SU-DHL-6 (cell line): Measurements from ENCODE around the gene RB1.

ENCODE experiments used
- H2AFZ ChIP-seq: fragments of 200-600 bp; sonication (generic); 2 replicates; pipeline ENCODE4 v1.6.1; 2014; ENCODE audit warnings: low read depth, mild to moderate bottlenecking, moderate library complexity, mixed read lengths, antibody characterized with exemption, low read length; ENCODE audit not compliant: severe bottlenecking
- H3F3A ChIP-seq: fragments of 200-600 bp; shearing (Covaris generic); 2 replicates; pipeline ENCODE4 v1.6.0; 2016; ENCODE audit warnings: antibody characterized with exemption, mild to moderate bottlenecking; ENCODE audit not compliant: insufficient read depth
- H3K27ac ChIP-seq: fragments of 200-600 bp; sonication (generic); 2 replicates; pipeline ENCODE4 v1.5.1; 2016; ENCODE audit warnings: low read depth, mild to moderate bottlenecking, low read length, moderate library complexity, mixed read lengths
- H3K27me3 ChIP-seq: fragments of 200-600 bp; sonication (generic), shearing (Covaris generic); 2 replicates; pipeline ENCODE4 v1.6.0; 2014; ENCODE audit warnings: mild to moderate bottlenecking, low read length
- H3K36me3 ChIP-seq: fragments of 200-600 bp; sonication (generic); 2 replicates; pipeline ENCODE4 v1.6.1; 2014; ENCODE audit warnings: mild to moderate bottlenecking, low read length, mixed read lengths
- H3K4me2 ChIP-seq: fragments of 300-600, 200-600 bp; shearing (Covaris generic), sonication (generic); 2 replicates; pipeline ENCODE4 v1.6.0; 2014; ENCODE audit warnings: low read length, low read depth, mild to moderate bottlenecking; ENCODE audit not compliant: poor library complexity, severe bottlenecking
- H3K4me3 ChIP-seq: fragments of 200-600 bp; sonication (generic); 2 replicates; pipeline ENCODE4 v1.5.1; 2014; ENCODE audit warnings: antibody characterized with exemption, low read length, mild to moderate bottlenecking, mixed read lengths; ENCODE audit not compliant: insufficient read depth, poor library complexity, severe bottlenecking
- H3K79me2 ChIP-seq: fragments of 200-600 bp; sonication (generic); 2 replicates; pipeline ENCODE4 v1.6.1; 2014; ENCODE audit warnings: mild to moderate bottlenecking, low read length, moderate library complexity; ENCODE audit not compliant: insufficient read depth
- H3K9ac ChIP-seq: fragments of 200-600 bp; sonication (generic); 2 replicates; pipeline ENCODE4 v1.7.0; 2014; ENCODE audit warnings: mild to moderate bottlenecking, low read length
- H3K9me2 ChIP-seq: fragments of 200-600 bp; sonication (generic); replicated peaks from 2 replicates; pipeline ENCODE4 v1.6.1; 2014; ENCODE audit warnings: low read length; ENCODE audit not compliant: insufficient read depth
- H3K9me3 ChIP-seq: fragments of 200-600 bp; sonication (generic); 2 replicates; pipeline ENCODE4 v1.6.1; 2014; ENCODE audit warnings: low read length, mixed read lengths; ENCODE audit not compliant: insufficient read depth
- H4K20me1 ChIP-seq: fragments of 200-600 bp; sonication (generic); 2 replicates; pipeline ENCODE4 v1.6.1; 2014; ENCODE audit warnings: low read depth, mild to moderate bottlenecking, antibody characterized with exemption, low read length, moderate library complexity, mixed read lengths
- CTCF ChIP-seq: fragments of 200-600 bp; sonication (generic); IDR thresholded peaks from one replicate; pipeline ENCODE4 v1.5.1; 2017; ENCODE audit warnings: antibody characterized with exemption, mild to moderate bottlenecking, low read length, moderate library complexity; ENCODE audit not compliant: insufficient read depth, poor library complexity, severe bottlenecking
- EZH2phosphoT487 ChIP-seq: fragments of 200-600 bp; sonication (generic), shearing (Covaris generic); conservative IDR thresholded peaks from 2 replicates; pipeline ENCODE4 v1.6.1; 2018; ENCODE audit warnings: mild to moderate bottlenecking, antibody characterized with exemption, low read length, moderate library complexity, mixed read lengths

The RB1 gene

GRCh38 chr13:48391257-48391656 is 87.7 kb downstream of the RB1 start:
- no peak overlapping the region for H3K27ac ChIP-seq
- peaks cover 25% of the 10 kb centered on the region; the same call in 1 of the 2 replicates for H3K36me3 ChIP-seq
- H3K9ac ChIP-seq = no peak overlapping the region
- H4K20me1 ChIP-seq = no peaks in the 10 kb centered on the region
- no peaks in the 10 kb centered on the region for H3K9me2 ChIP-seq
- no peaks in the 10 kb centered on the region; the same call in 1 of the 2 replicates for H3K79me2 ChIP-seq
- H3F3A ChIP-seq = 0 out of 2 replicates have a peak, but pooled peaks cover 5% of the 10 kb centered on the region
- no peak overlapping the region for H2AFZ ChIP-seq
- H3K4me3 ChIP-seq = no peak overlapping the region
- H3K4me2 ChIP-seq = no peak overlapping the region
- no peak for TF ChIP-seq EZH2phosphoT487
- H3K27me3 ChIP-seq = no peaks in the 10 kb centered on the region
- H3K9me3 ChIP-seq = no peaks in the 10 kb centered on the region

- H3K9ac ChIP-seq = no peak overlapping the region
- no peaks in the 10 kb centered on the region for H3K9me2 ChIP-seq
- H3F3A ChIP-seq = 0 out of 2 replicates have a peak, but pooled peaks cover 5% of the 10 kb centered on the region
- H3K27me3 ChIP-seq = no peaks in the 10 kb centered on the region
- H3K9me3 ChIP-seq = no peaks in the 10 kb centered on the region
- no peaks in the 10 kb centered on the region for H3K79me2 ChIP-seq
- no peak overlapping the region for H3K4me2 ChIP-seq
- H4K20me1 ChIP-seq = no peaks in the 10 kb centered on the region
- no peak overlapping the region for H3K27ac ChIP-seq
- H2AFZ ChIP-seq = no peak overlapping the region
- peaks cover 19% of the 10 kb centered on the region; the same call in 1 of the 2 replicates for H3K36me3 ChIP-seq
- no peak for TF ChIP-seq EZH2phosphoT487
- TF ChIP-seq CTCF = no peak
- no peak overlapping the region for H3K4me3 ChIP-seq
Measured at GRCh38 chr13:48393030-48393697, 89.6 kb downstream of the RB1 start.

GRCh38 chr13:48393698-48394085 is 90.1 kb downstream of the RB1 start:
- Histone ChIP-seq H3K9me3 (no peaks in the 10 kb centered on the region), H3K79me2 (no peaks in the 10 kb centered on the region), H4K20me1 (no peaks in the 10 kb centered on the region), H3K4me2 (no peak overlapping the region), H3F3A (peaks cover 5% of the 10 kb centered on the region; the same call in 1 of the 2 replicates), H2AFZ (no peak overlapping the region), H3K27me3 (no peaks in the 10 kb centered on the region), H3K4me3 (no peak overlapping the region), H3K9ac (no peak overlapping the region), H3K27ac (no peak overlapping the region), H3K9me2 (no peaks in the 10 kb centered on the region), H3K36me3 (peaks cover 19% of the 10 kb centered on the region; the same call in 1 of the 2 replicates)
- TF ChIP-seq CTCF = no peak

GRCh38 chr13:48397744-48398143 is 94.2 kb downstream of the RB1 start:
- peaks cover 5% of the 10 kb centered on the region; the same call in 1 of the 2 replicates for H3F3A ChIP-seq
- H4K20me1 ChIP-seq = no peaks in the 10 kb centered on the region
- peak overlapping the region; percentile 39; the same call in 1 of the 2 replicates for H3K27ac ChIP-seq
- H3K79me2 ChIP-seq = no peaks in the 10 kb centered on the region
- no peak overlapping the region for H3K4me2 ChIP-seq
- peaks cover 8% of the 10 kb centered on the region; the same call in 1 of the 2 replicates for H3K36me3 ChIP-seq
- no peak for TF ChIP-seq CTCF
- TF ChIP-seq EZH2phosphoT487 = no peak
- H3K9me2 ChIP-seq = no peaks in the 10 kb centered on the region
- no peak overlapping the region for H3K4me3 ChIP-seq
- no peak overlapping the region for H3K9ac ChIP-seq
- no peaks in the 10 kb centered on the region for H3K9me3 ChIP-seq
- H3K27me3 ChIP-seq = no peaks in the 10 kb centered on the region
- H2AFZ ChIP-seq = no peak overlapping the region
